H9 (cell line): ENCODE results near the gene GCK. TPM values are rescaled to one million over a fixed set of nuclear protein-coding genes. Genes with fewer than 3 reads are reported as not detected.

Source experiments
- DNase-seq: peaks from one replicate; pipeline ENCODE4 v3.0.0-alpha.2; 2017
- H2AFZ ChIP-seq: one replicate; pipeline ENCODE4 v1.6.1; 2013; ENCODE audit warnings: mild to moderate bottlenecking, low read length, control low read depth, moderate library complexity
- H2AK5ac ChIP-seq: 2 replicates; pipeline ENCODE4 v1.6.1; 2013; ENCODE audit warnings: low read length, control low read depth, mixed read lengths; ENCODE audit not compliant: insufficient read length
- H2BK120ac ChIP-seq: one replicate; pipeline ENCODE4 v1.6.1; 2013; ENCODE audit warnings: low read depth, mild to moderate bottlenecking, low read length, control low read depth, inconsistent platforms; ENCODE audit not compliant: poor library complexity, severe bottlenecking
- H2BK12ac ChIP-seq: 2 replicates; pipeline ENCODE4 v1.6.1; 2013; ENCODE audit warnings: low read length, control low read depth, mixed read lengths, low read depth; ENCODE audit not compliant: insufficient read length
- H2BK15ac ChIP-seq: 2 replicates; pipeline ENCODE4 v1.6.1; 2013; ENCODE audit warnings: low read depth, low read length, control low read depth
- H2BK20ac ChIP-seq: one replicate; pipeline ENCODE4 v1.6.1; 2013; ENCODE audit warnings: low read depth, mild to moderate bottlenecking, low read length, control low read depth, inconsistent platforms; ENCODE audit not compliant: poor library complexity, severe bottlenecking
- H2BK5ac ChIP-seq: 2 replicates; pipeline ENCODE4 v1.6.1; 2013; ENCODE audit warnings: low read length, control low read depth, mixed read lengths; ENCODE audit not compliant: insufficient read length
- H3K14ac ChIP-seq: 2 replicates; pipeline ENCODE4 v1.6.1; 2013; ENCODE audit warnings: low read length, control low read depth; ENCODE audit not compliant: insufficient read depth
- H3K18ac ChIP-seq: 2 replicates; pipeline ENCODE4 v1.6.1; 2013; ENCODE audit warnings: low read depth, mild to moderate bottlenecking, mixed read lengths, low read length, control low read depth; ENCODE audit not compliant: insufficient read length
- H3K23ac ChIP-seq: 2 replicates; pipeline ENCODE4 v1.6.1; 2013; ENCODE audit warnings: low read length, control low read depth, mixed read lengths, low read depth; ENCODE audit not compliant: insufficient read length
- H3K23me2 ChIP-seq: 2 replicates; pipeline ENCODE4 v1.6.1; 2013; ENCODE audit warnings: low read depth, mild to moderate bottlenecking, mixed read lengths, low read length, control low read depth; ENCODE audit not compliant: insufficient read length, poor library complexity, severe bottlenecking
- H3K27ac ChIP-seq: 2 replicates; pipeline ENCODE4 v1.5.1; 2013; ENCODE audit warnings: low read length, control low read depth, mixed read lengths, low read depth; ENCODE audit not compliant: insufficient read length
- H3K27me3 ChIP-seq: 2 replicates; pipeline ENCODE4 v1.6.1; 2013; ENCODE audit warnings: low read length, control low read depth, inconsistent platforms; ENCODE audit not compliant: insufficient read depth
- H3K4ac ChIP-seq: 2 replicates; pipeline ENCODE4 v1.6.1; 2013; ENCODE audit warnings: low read depth, mild to moderate bottlenecking, control low read depth, inconsistent platforms, low read length, moderate library complexity
- H3K4me1 ChIP-seq: 2 replicates; pipeline ENCODE4 v1.6.1; 2013; ENCODE audit warnings: low read length, control low read depth, inconsistent platforms; ENCODE audit not compliant: insufficient read depth
- H3K4me2 ChIP-seq: 2 replicates; pipeline ENCODE4 v1.6.1; 2013; ENCODE audit warnings: low read length, control low read depth, mixed read lengths; ENCODE audit not compliant: insufficient read length, insufficient read depth
- H3K56ac ChIP-seq: 2 replicates; pipeline ENCODE4 v1.6.1; 2013; ENCODE audit warnings: low read depth, mild to moderate bottlenecking, mixed read lengths, low read length, control low read depth; ENCODE audit not compliant: insufficient read length
- H3K79me1 ChIP-seq: 2 replicates; pipeline ENCODE4 v1.6.1; 2013; ENCODE audit warnings: low read depth, mild to moderate bottlenecking, moderate library complexity, low read length, control low read depth, inconsistent platforms; ENCODE audit not compliant: insufficient read depth, poor library complexity, severe bottlenecking
- H3K79me2 ChIP-seq: 2 replicates; pipeline ENCODE4 v1.6.1; 2013; ENCODE audit warnings: low read length, control low read depth, inconsistent platforms; ENCODE audit not compliant: insufficient read depth
- H3K9ac ChIP-seq: 2 replicates; pipeline ENCODE4 v1.6.1; 2013; ENCODE audit warnings: low read length, control low read depth, mixed read lengths; ENCODE audit not compliant: insufficient read length; ENCODE audit errors: extremely low read depth
- H3K9me3 ChIP-seq: one replicate; pipeline ENCODE4 v1.6.1; 2013; ENCODE audit warnings: low read depth, low read length, inconsistent platforms; ENCODE audit not compliant: control insufficient read depth
- H3T11ph ChIP-seq: one replicate; pipeline ENCODE4 v1.6.1; 2013; ENCODE audit warnings: mild to moderate bottlenecking, low read length, control low read depth, inconsistent platforms
- H4K20me1 ChIP-seq: one replicate; pipeline ENCODE4 v1.6.1; 2013; ENCODE audit not compliant: control insufficient read depth, insufficient read length, insufficient read depth
- H4K5ac ChIP-seq: 2 replicates; pipeline ENCODE4 v1.6.1; 2013; ENCODE audit warnings: low read depth, mild to moderate bottlenecking, mixed read lengths, low read length, control low read depth; ENCODE audit not compliant: insufficient read length
- H4K8ac ChIP-seq: replicated peaks from 2 replicates; pipeline ENCODE4 v1.6.1; 2013; ENCODE audit warnings: low read length, control low read depth, mixed read lengths, low read depth; ENCODE audit not compliant: insufficient read length
- H4K91ac ChIP-seq: 2 replicates; pipeline ENCODE4 v1.6.1; 2013; ENCODE audit warnings: low read depth, mild to moderate bottlenecking, moderate library complexity, mixed read lengths, low read length, control low read depth; ENCODE audit not compliant: insufficient read length
- H3K27ac Mint-ChIP-seq, 3 experiments: 2 replicates in 2 of 3; 3 replicates in 1 of 3; pipeline ENCODE4 v1.8.0; 2020 to 2021; ENCODE audit warnings: mixed read lengths in 3 of 3, mild to moderate bottlenecking in 1 of 3, moderate library complexity in 1 of 3
- H3K27me3 Mint-ChIP-seq: 2 replicates; pipeline ENCODE4 v1.8.0; 2021; ENCODE audit warnings: low read depth, mild to moderate bottlenecking, moderate library complexity, mixed read lengths
- H3K36me3 Mint-ChIP-seq, 3 experiments: 2 replicates in 2 of 3; 3 replicates in 1 of 3; pipeline ENCODE4 v1.8.0; 2020 to 2021; ENCODE audit warnings: low read depth in 3 of 3, mixed read lengths in 3 of 3; ENCODE audit not compliant: insufficient read depth in 1 of 3
- H3K4me1 Mint-ChIP-seq, 2 experiments: 2 replicates each; pipeline ENCODE4 v1.8.0; 2020; ENCODE audit warnings: mixed read lengths in 2 of 2
- H3K4me3 Mint-ChIP-seq, 2 experiments: 2 replicates in 1 of 2; 3 replicates in 1 of 2; pipeline ENCODE4 v1.8.0; 2020 to 2021; ENCODE audit warnings: mild to moderate bottlenecking in 2 of 2, mixed read lengths in 2 of 2, moderate library complexity in 1 of 2
- H3K9me3 Mint-ChIP-seq, 2 experiments: 2 replicates in 1 of 2; 3 replicates in 1 of 2; pipeline ENCODE4 v1.8.0; 2020; ENCODE audit warnings: mild to moderate bottlenecking in 2 of 2, mixed read lengths in 2 of 2, moderate library complexity in 1 of 2
- CTCF ChIP-seq: fragments of 200-600 bp; sonication (generic); conservative IDR thresholded peaks from 3 replicates; pipeline ENCODE4 v1.8.0; 2021; ENCODE audit warnings: antibody characterized with exemption, mild to moderate bottlenecking
- WGBS: extraction: QIAGEN DNeasy Blood & Tissue Kit; methylation state at CpG from one replicate; pipeline ENCODE4 v1.1.7; 2013; ENCODE audit warnings: missing lambda C conversion rate, low lambda C conversion rate, mixed read lengths; ENCODE audit not compliant: insufficient read length; ENCODE audit errors: extremely low coverage; 5-methylcytosine and 5-hydroxymethylcytosine counted together
- total RNA-seq: library from RNA; stranded (reverse); gene quantifications from 2 replicates; pipeline ENCODE4 v1.2.1, GENCODE V29; 2021

Gene GCK
- total RNA-seq, 1 experiment from 2014 or later: 0.98 TPM

GRCh38 chr7:44094883-44095592 is 94.2 kb downstream of the GCK start:
- Histone ChIP-seq H3K9me3 (no peaks in the 10 kb centered on the region), H3K23me2 (no peaks in the 10 kb centered on the region), H3K14ac (no peak overlapping the region), H3K56ac (no peak overlapping the region), H3K79me1 (no peaks in the 10 kb centered on the region), H2BK120ac (no peak overlapping the region), H2BK5ac (no peak overlapping the region), H2BK15ac (no peak overlapping the region), H3K23ac (no peak overlapping the region), H2AFZ (no peak overlapping the region), H3T11ph (no peak overlapping the region), H3K27ac (no peak overlapping the region), H4K5ac (no peak overlapping the region), H2AK5ac (no peak overlapping the region), H4K91ac (no peak overlapping the region), H2BK20ac (no peak overlapping the region), H3K79me2 (no peaks in the 10 kb centered on the region), H3K4me2 (no peak overlapping the region), H2BK12ac (no peak overlapping the region), H3K18ac (no peak overlapping the region), H3K4me1 (no peaks in the 10 kb centered on the region), H3K27me3 (no peaks in the 10 kb centered on the region), H4K8ac (no peak overlapping the region), H4K20me1 (no peaks in the 10 kb centered on the region), H3K9ac (no peak overlapping the region), H3K4ac (no peak overlapping the region)
- Mint-ChIP-seq H3K36me3 (no peaks in the 10 kb centered on the region), H3K9me3 (no peaks in the 10 kb centered on the region; a peak in 1 of 5 replicates), H3K4me1 (peaks cover 0 to 8% of the 10 kb centered on the region in 2 experiments; a peak in 2 of 4 replicates), H3K27me3 (peaks cover 32% of the 10 kb centered on the region), H3K4me3 (no peak overlapping the region; a peak in 1 of 5 replicates), H3K27ac (no peak overlapping the region)
- no CpG with 5 or more reads among the region's 2 CpGs for WGBS
- DNase-seq: no peak
- TF ChIP-seq CTCF: no peak
